ENCODE results near the gene TOX2. TPM values are rescaled to one million over a fixed set of nuclear protein-coding genes. Genes with fewer than 3 reads are reported as not detected.

TOX2 gene
- total and polyA plus RNA-seq, 2 of the 8 experiments (the other 6 are each of a cell fraction or from before 2014, with no cell fraction given): 1.8 to 3.4 TPM

DNA sequence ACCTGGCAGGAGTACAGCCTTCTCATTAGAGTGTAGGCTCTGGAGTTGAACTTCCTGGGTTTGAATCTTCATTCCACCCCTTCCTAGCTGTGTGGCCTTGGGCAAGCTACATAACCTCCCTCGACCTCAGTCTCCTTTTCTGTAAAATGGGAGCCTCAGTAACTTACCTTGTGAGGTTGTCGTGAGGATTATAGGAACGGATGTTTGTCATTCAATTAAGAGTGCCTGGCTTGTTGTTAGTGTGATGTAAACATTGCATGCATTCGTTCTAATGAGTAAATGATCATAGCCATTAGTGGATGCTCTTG, 45.2 kb downstream of the TOX2 start (continued):
- TF ChIP-seq MAFK (IDR thresholded peaks at IDR 0.05; ENCODE audit: low read depth, low read length) (no peak), TCF12 (IDR thresholded peaks at IDR 0.05; ENCODE audit: low read depth, low read length) (no peak), PHF8 (conservative IDR thresholded peaks at IDR 0.05; ENCODE audit: low read depth, low read length) (no peak), NANOG (IDR thresholded peaks at IDR 0.05; ENCODE audit: insufficient read depth, low read depth, low read length, poor library complexity, severe bottlenecking) (no peak)

Data from H1 (cell line).